SK-N-SH treated with all-trans-retinoic acid at 6 μM for 48 hours (cell line): ENCODE results near the gene MMP11.
"Not testable (repeated sequence)": the region's sequence is repeated elsewhere in the genome, so short reads cannot be mapped to it uniquely, and the experiment has no call there.

Experiments used
- ATAC-seq: fragments of 200-7000 bp; cut with Tn5 transposase; 3 replicates; pipeline ENCODE4 v1.9.1; 2020; ENCODE audit warnings: mild to moderate bottlenecking, moderate library complexity
- BACH2 ChIP-seq: fragments of 250-450 bp; sonication (Bioruptor Pico); IDR thresholded peaks from 2 replicates; pipeline ENCODE4 v1.9.0; 2021; ENCODE audit warnings: mild to moderate bottlenecking, borderline replicate concordance
- CSDC2 ChIP-seq: fragments of 250-450 bp; sonication (Bioruptor Pico); IDR thresholded peaks from 2 replicates; pipeline ENCODE4 v1.5.0; 2020; ENCODE audit warnings: mild to moderate bottlenecking, moderate library complexity
- CSRNP3 ChIP-seq: fragments of 250-450 bp; sonication (Bioruptor Pico); IDR thresholded peaks from 2 replicates; pipeline ENCODE4 v1.5.1; 2021; ENCODE audit warnings: mild to moderate bottlenecking, moderate library complexity
- ESRRG ChIP-seq: fragments of 250-450 bp; sonication (Bioruptor Pico); IDR thresholded peaks from 2 replicates; pipeline ENCODE4 v1.6.1; 2021; ENCODE audit warnings: mild to moderate bottlenecking
- GLIS3 ChIP-seq: fragments of 250-450 bp; sonication (Bioruptor Pico); IDR thresholded peaks from 2 replicates; pipeline ENCODE4 v1.5.0; 2020; ENCODE audit warnings: mild to moderate bottlenecking, moderate library complexity
- ISL1 ChIP-seq: fragments of 250-450 bp; sonication (Bioruptor Pico); IDR thresholded peaks from 2 replicates; pipeline ENCODE4 v2.1.2; 2022; ENCODE audit warnings: mild to moderate bottlenecking, moderate library complexity
- OSR1 ChIP-seq: fragments of 250-450 bp; sonication (Bioruptor Pico); IDR thresholded peaks from 2 replicates; pipeline ENCODE4 v1.8.0; 2022; ENCODE audit warnings: moderate library complexity, mild to moderate bottlenecking, inconsistent platforms
- POU6F1 ChIP-seq: fragments of 250-450 bp; sonication (Bioruptor Pico); IDR thresholded peaks from 2 replicates; pipeline ENCODE4 v1.8.0; 2021; ENCODE audit warnings: low read depth, mild to moderate bottlenecking, moderate library complexity, borderline replicate concordance
- PPARA ChIP-seq: fragments of 250-450 bp; sonication (Bioruptor Pico); IDR thresholded peaks from 2 replicates; pipeline ENCODE4 v1.5.0; 2020; ENCODE audit warnings: mild to moderate bottlenecking, borderline replicate concordance
- RARB ChIP-seq: fragments of 250-450 bp; sonication (Bioruptor Pico); IDR thresholded peaks from 2 replicates; pipeline ENCODE4 v1.8.0; 2021; ENCODE audit warnings: mild to moderate bottlenecking, moderate library complexity
- TCF4 ChIP-seq: fragments of 250-450 bp; sonication (Bioruptor Pico); IDR thresholded peaks from 2 replicates; pipeline ENCODE4 v1.8.0; 2021; ENCODE audit warnings: mild to moderate bottlenecking, moderate library complexity, borderline replicate concordance
- TOX ChIP-seq: fragments of 250-450 bp; sonication (Bioruptor Pico); IDR thresholded peaks from 2 replicates; pipeline ENCODE4 v1.8.0; 2021; ENCODE audit warnings: mild to moderate bottlenecking, moderate library complexity, borderline replicate concordance
- TSHZ2 ChIP-seq: fragments of 250-450 bp; sonication (Bioruptor Pico); IDR thresholded peaks from 2 replicates; pipeline ENCODE4 v1.5.0; 2020; ENCODE audit warnings: mild to moderate bottlenecking, moderate library complexity
- ZFP3 ChIP-seq: fragments of 250-450 bp; sonication (Bioruptor Pico); IDR thresholded peaks from 2 replicates; pipeline ENCODE4 v1.5.0; 2020; ENCODE audit warnings: mild to moderate bottlenecking, moderate library complexity
- ZFP30 ChIP-seq: fragments of 450-650 bp; formaldehyde crosslinking; IDR thresholded peaks from 2 replicates; pipeline ENCODE4 v1.5.0; 2022; ENCODE audit warnings: mild to moderate bottlenecking, moderate library complexity
- ZNF70 ChIP-seq: fragments of 450-650 bp; formaldehyde crosslinking; IDR thresholded peaks from 2 replicates; pipeline ENCODE4 v1.5.0; 2020; ENCODE audit warnings: mild to moderate bottlenecking, moderate library complexity
- ZNF8 ChIP-seq: fragments of 450-650 bp; formaldehyde crosslinking; IDR thresholded peaks from 2 replicates; pipeline ENCODE4 v1.5.0; 2020; ENCODE audit warnings: mild to moderate bottlenecking, moderate library complexity
- TF ChIP-seq, protein P1 (sequence below): fragments of 250-450 bp; sonication (Bioruptor Pico); IDR thresholded peaks from 2 replicates; pipeline ENCODE4 v1.8.0; 2020; ENCODE audit warnings: mild to moderate bottlenecking, moderate library complexity, borderline replicate concordance

MMP11 gene, protein sequence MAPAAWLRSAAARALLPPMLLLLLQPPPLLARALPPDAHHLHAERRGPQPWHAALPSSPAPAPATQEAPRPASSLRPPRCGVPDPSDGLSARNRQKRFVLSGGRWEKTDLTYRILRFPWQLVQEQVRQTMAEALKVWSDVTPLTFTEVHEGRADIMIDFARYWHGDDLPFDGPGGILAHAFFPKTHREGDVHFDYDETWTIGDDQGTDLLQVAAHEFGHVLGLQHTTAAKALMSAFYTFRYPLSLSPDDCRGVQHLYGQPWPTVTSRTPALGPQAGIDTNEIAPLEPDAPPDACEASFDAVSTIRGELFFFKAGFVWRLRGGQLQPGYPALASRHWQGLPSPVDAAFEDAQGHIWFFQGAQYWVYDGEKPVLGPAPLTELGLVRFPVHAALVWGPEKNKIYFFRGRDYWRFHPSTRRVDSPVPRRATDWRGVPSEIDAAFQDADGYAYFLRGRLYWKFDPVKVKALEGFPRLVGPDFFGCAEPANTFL

GRCh38 chr22:23772649-23773473 lies at the start of gene MMP11:
Gene MMP11, plus strand, starts transcription at chr22:23772849. Its CDS starts 22 bp downstream, at chr22:23772871.
- ATAC-seq = peak; percentile 32

GRCh38 chr22:23728108-23728507 lies 44.5 kb upstream of the MMP11 start:
- ATAC-seq = not testable (repeated sequence)

More at GRCh38 chr22:23772649-23773473, at the start of gene MMP11:
- no peak for TF ChIP-seq ZNF70

DNA sequence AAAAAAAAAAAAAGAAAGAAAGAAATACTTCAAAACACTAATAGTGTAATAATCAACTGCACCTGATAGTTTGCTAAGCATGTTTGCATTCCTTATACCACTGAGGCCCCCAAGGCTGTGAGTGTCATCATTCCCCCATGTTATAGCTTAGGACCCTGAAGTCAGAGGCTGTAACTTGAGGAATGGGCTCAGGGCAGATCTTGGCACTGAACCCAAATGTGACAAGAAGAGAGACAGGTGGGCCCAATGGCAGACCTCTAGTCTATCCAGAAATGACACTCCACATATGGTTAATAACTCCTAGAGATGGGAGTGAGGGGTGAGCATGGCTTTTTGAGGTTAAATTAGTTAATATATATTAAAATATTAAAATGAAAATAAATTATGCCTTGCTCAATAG lies 35.0 kb upstream of the MMP11 start:
- no peak for ATAC-seq
- TF ChIP-seq ZNF8 = no peak
- TF ChIP-seq ZFP30 = no peak
- TF ChIP-seq TCF4 (CRISPR knock-in tag) = no peak
- no peak for TF ChIP-seq CSRNP3

- no peak for TF ChIP-seq OSR1 (CRISPR knock-in tag)
- TF ChIP-seq CSDC2 (CRISPR knock-in tag) = no peak
- no peak for TF ChIP-seq PPARA
- no peak for TF ChIP-seq POU6F1 (CRISPR knock-in tag)
- no peak for TF ChIP-seq GLIS3 (CRISPR knock-in tag)
- no peak for TF ChIP-seq ZFP3 (CRISPR knock-in tag)
- no peak for TF ChIP-seq TCF4 (CRISPR knock-in tag)
- no peak for TF ChIP-seq ESRRG (CRISPR knock-in tag)
- TF ChIP-seq ISL1 (CRISPR knock-in tag) = no peak
- TF ChIP-seq, all 23 proteins: peak for 0
Observed at GRCh38 chr22:23742505-23743264, 30.0 kb upstream of the MMP11 start.

GRCh38 chr22:23743303-23743705 lies 29.3 kb upstream of the MMP11 start:
- no peak for TF ChIP-seq TOX (CRISPR knock-in tag)
- no peak for TF ChIP-seq TCF4 (CRISPR knock-in tag)
- ATAC-seq = no peak

More at GRCh38 chr22:23742505-23743264, 30.0 kb upstream of the MMP11 start:
- no peak for ATAC-seq

GRCh38 chr22:23744001-23744400 lies 28.6 kb upstream of the MMP11 start:
- ATAC-seq = no peak
- TF ChIP-seq, protein P1, sequence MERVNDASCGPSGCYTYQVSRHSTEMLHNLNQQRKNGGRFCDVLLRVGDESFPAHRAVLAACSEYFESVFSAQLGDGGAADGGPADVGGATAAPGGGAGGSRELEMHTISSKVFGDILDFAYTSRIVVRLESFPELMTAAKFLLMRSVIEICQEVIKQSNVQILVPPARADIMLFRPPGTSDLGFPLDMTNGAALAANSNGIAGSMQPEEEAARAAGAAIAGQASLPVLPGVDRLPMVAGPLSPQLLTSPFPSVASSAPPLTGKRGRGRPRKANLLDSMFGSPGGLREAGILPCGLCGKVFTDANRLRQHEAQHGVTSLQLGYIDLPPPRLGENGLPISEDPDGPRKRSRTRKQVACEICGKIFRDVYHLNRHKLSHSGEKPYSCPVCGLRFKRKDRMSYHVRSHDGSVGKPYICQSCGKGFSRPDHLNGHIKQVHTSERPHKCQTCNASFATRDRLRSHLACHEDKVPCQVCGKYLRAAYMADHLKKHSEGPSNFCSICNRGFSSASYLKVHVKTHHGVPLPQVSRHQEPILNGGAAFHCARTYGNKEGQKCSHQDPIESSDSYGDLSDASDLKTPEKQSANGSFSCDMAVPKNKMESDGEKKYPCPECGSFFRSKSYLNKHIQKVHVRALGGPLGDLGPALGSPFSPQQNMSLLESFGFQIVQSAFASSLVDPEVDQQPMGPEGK (CRISPR knock-in tag) = no peak
- TF ChIP-seq CSRNP3 (no peak), BACH2 (CRISPR knock-in tag) (no peak), ESRRG (CRISPR knock-in tag) (no peak), ZFP3 (CRISPR knock-in tag) (no peak), OSR1 (CRISPR knock-in tag) (no peak), PPARA (no peak), TCF4 (CRISPR knock-in tag) (no peak), RARB (CRISPR knock-in tag) (no peak), TSHZ2 (CRISPR knock-in tag) (no peak), POU6F1 (CRISPR knock-in tag) (no peak)
